ENCODE data around the gene DEFB114.
"Not testable (repeated sequence)": the region's sequence is repeated elsewhere in the genome, so short reads cannot be mapped to it uniquely, and the experiment has no call there.

Gene DEFB114, protein sequence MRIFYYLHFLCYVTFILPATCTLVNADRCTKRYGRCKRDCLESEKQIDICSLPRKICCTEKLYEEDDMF

GRCh38 chr6:49964064-49964463, at the start of gene DEFB114:
Gene DEFB114, minus strand, starts transcription at chr6:49964164. Its CDS starts 59 bp downstream, at chr6:49964105.
- DNase-seq: no peak

DNA sequence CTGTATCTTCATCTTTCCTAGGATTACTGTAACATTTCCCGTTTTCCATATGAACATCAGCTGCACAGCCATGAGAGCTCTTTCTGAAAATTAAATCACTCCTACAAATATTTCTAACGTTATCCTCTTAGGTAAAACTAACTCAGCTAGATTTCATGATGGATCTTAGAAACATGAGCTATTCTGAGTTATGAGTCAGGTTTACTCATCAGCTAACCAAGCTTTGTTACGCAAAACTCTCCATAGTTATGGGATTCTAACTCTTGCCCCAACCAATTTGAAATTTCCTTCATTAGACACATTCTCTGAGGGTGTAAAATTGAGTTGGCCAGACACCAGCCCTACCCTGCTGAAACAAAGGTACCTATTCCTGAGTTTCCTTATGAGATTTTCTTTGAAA, 43.9 kb upstream of the DEFB114 start:
- no peak for DNase-seq

GRCh38 chr6:50003139-50003538, 39.2 kb upstream of the DEFB114 start:
- DNase-seq: no peak

GRCh38 chr6:49995278-49995677, 31.3 kb upstream of the DEFB114 start:
- no peak for DNase-seq

DNA sequence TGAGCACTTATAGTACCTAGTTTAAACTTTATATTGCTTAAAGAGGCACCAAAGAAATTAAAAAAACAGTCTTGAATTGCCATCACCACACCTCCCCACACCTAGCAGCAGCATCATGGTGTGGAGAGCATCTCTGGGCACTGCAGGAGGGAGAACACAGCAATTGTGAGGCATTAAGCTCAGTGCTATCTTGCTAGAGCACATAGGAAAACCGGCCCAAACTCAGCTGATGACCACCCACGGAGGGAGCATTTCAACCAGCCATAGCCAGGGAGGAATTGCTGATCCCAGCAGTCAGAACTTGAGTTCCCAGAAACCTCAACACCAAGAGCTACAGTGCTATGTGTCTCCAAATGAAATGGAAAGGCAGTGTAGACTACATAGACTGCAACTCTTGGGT, 24.9 kb upstream of the DEFB114 start:
- DNase-seq: no peak

GRCh38 chr6:49987749-49988148, 23.8 kb upstream of the DEFB114 start:
- DNase-seq: no peak

DNA sequence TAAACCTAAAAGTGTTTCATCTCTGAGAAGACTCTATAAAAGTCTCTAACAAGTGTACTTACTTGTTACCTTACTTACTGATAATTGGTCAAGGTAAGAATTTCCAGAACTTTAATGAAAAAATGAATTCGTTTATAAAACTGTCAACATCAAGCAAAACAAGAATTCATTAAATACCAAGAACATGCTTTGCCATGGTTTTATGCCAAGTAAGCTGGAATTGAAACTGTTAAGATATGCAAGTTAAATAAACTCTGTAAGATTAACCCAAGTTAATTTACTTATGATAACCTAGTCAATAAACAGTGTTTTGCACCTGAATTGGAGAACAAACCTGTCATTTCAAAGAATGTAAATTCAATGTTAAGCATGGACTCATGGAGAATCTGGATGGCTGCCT, 22.6 kb upstream of the DEFB114 start:
- no peak for DNase-seq

DNA sequence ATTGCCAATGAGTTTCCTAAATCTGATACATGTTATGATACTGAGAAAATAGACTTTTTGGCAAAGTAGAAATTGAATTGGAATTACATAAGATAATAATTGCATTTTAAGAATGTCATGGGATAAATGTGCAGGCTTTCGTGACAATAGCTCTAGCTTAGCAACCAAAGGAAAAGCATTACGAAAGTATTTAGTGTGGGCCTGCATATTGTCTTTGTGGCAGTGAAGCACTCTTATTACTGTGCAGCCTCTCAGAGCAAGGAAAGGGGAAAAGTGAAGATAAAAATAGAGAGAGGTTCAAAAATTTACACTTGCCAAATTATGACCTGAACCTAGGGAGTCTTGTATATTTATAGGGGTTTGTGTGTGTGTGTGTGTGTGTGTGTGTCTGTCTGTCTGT, 18.1 kb upstream of the DEFB114 start:
- DNase-seq: no peak

DNA sequence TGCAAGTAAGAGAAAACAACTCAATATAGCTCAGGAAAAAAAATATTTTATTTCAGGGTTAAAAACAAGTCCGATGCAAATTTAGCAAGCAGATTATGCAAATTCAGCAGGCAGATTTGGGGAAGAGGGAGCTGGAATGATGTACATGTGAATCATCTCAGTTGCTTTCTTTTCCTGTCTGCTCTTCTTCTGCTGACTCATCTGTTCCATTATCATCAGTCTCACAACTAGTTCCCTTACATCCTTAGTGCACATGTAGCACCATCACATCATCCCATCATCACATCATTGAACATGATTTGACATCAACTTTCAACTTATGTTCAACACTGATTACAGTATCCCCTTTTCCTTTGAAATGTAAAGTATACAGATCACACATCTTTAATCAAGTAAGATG, 16.9 kb upstream of the DEFB114 start:
- DNase-seq: no peak

GRCh38 chr6:49979584-49979983, 15.6 kb upstream of the DEFB114 start:
- no peak for DNase-seq

GRCh38 chr6:49978332-49979226, 14.6 kb upstream of the DEFB114 start:
- no peak for DNase-seq

DNA sequence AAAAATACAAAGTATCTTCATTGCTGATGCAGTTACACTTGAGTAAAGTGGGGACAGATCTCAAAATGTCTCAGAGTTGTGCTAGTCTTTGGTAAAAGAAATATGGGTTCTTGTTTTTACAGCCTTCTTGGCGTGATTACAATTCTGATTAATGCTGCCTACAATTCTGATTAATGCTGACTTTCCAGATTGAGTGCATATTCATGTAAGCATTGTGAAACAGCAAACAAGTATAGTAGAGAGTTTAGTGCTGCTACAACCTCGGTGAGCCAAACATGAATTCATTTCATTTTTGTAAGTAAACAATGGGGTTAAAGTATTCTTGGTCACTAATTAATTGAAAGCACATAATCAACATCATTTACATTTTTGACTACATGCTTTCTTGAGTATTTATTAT, 5.6 kb upstream of the DEFB114 start, which contains the start of gene DEFB113:
Gene DEFB113 (minus strand): TSS at position 21 of the 400 bp plus-strand sequence. CDS start 0 bp downstream, at position 21.
- DNase-seq: no peak

GRCh38 chr6:49966823-49967222, 2.9 kb upstream of the DEFB114 start:
- DNase-seq: no peak

DNA sequence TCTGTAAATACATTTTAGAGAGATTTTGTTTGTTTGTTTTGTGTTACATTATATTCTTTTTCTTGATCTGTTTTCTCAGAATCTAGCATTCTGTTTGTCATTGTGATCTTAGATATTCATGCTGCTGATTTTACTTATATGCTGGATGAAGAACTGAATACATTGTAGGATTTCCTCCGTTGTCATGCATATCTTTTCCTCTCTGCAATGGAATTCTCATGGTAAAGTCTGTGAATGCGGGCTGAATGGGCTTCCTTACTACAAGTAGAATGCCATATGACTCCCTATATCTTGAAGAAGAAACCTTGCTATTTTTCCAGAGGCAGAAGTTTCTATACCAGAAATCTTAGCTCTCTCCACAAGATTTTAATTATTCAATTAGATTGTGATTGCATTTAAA, 2.4 kb upstream of the DEFB114 start:
- DNase-seq: no peak

GRCh38 chr6:49958180-49958579, 5.8 kb downstream of the DEFB114 start:
- no peak for DNase-seq

- no peak for DNase-seq
These were observed 8.1 kb downstream of the DEFB114 start for GRCh38 chr6:49955847-49956246.

- no peak for DNase-seq
These were observed 12.0 kb downstream of the DEFB114 start for GRCh38 chr6:49951926-49952325.

DNA sequence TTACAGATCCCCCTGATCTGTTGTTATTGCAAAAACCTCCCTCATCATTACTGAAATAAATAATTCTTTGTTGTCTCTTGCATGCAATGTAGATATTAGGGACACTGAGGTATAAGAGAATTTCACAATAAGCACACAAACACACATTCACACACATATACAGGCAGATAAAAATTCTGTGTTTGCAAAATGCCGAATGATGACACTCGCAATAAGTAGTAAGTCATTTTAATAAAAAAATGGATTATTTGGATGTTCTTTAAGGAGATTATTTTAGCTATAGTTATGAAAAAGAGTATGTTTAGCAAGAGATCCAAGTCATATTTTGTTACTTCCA, 13.6 kb downstream of the DEFB114 start:
- DNase-seq: no peak

DNA sequence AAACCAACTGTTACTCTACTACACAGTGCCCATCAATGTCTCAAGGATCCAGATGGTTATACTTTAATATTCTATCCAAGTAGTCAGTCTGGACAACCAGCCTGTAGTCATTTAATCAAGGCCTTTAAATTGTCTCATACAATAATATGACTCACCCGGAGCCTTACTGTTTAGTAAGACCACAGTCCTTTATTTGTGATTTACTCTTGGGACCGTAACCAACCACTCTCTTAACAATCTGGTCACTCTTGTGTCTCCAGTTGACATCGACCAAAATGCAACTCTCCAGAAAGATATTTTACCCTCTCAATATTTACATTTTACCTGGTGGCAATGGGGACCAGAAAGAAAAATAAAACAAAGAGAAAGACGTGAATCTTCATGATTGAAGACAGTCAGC, 14.9 kb downstream of the DEFB114 start:
- DNase-seq: no peak

DNA sequence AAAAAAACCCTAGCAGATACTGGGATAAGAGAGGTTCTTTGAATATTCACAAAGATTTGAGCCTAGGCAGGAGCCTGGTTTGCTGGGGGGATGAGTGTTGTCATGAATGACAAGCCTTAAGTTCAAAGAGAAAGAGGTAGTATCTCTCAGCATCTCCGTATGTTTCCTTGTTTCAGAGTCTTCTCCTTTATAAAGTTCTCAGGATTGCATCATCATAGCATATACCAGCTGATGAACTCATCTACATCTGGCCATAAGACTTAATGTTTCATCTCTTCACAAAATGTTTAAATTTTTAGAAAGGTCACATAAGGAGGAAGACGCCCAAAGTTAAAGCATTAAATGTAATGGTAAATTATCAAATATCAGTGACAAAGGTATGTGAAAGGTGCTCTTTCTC, 17.1 kb downstream of the DEFB114 start:
- DNase-seq: no peak

DNA sequence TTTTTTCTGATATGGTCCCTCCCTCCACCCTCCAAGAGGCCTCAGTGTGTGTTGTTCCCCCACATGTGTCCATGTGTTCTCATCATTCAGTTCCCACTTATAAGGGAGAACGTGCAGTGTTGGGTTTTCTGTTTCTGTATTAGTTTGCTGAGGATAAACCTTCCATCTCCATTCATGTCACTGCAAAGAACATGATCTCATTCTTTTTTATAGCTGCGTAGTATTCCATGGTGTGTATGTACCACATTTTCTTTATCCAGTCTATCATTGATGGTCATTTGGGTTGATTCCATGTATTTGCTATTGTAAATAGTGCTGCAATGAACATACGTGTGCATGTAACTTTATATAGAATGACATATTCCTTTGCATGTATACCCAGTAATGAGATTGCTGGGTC, 19.9 kb downstream of the DEFB114 start:
- DNase-seq: not testable (repeated sequence)

- no peak for DNase-seq
These were observed 23.9 kb downstream of the DEFB114 start for GRCh38 chr6:49939993-49940498.

DNA sequence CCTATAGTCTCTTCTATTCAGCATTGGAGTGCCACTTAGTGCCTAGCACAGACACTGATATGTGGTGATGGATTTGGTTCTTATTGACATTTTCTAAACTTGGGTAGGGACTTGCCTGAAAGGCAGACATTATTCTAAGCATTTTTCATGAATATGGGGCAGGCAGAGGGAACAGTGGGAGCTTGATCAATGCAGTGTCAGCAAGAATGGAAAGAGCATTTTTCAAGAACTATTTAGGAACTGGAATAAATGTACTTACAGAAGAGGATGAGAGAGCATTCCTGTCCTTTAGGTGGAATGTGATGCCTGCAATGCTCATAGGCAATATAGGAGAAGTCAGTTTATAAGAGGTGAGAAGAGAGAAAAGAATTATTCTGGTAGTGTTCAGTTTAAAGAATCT, 26.2 kb downstream of the DEFB114 start:
- no peak for DNase-seq

- DNase-seq: no peak
These were observed 26.9 kb downstream of the DEFB114 start for GRCh38 chr6:49937017-49937416.

- DNase-seq: no peak
These were observed 28.6 kb downstream of the DEFB114 start for GRCh38 chr6:49935387-49935786.
